HepG2 (cell line): Measurements from ENCODE around the gene MGARP. TPM values are rescaled to one million over a fixed set of nuclear protein-coding genes. Genes with fewer than 3 reads are reported as not detected.

ENCODE experiments used
- AGO1 ChIP-seq: fragments of 200-400 bp; formaldehyde crosslinking; IDR thresholded peaks from 2 replicates; pipeline ENCODE4 v1.6.1; 2017; ENCODE audit warnings: mild to moderate bottlenecking, low read depth, low read length, moderate library complexity; ENCODE audit not compliant: poor library complexity, severe bottlenecking
- CC2D1A ChIP-seq: sonication (generic); formaldehyde crosslinking; IDR thresholded peaks from 2 replicates; pipeline ENCODE4 v1.8.1; 2023; ENCODE audit warnings: mild to moderate bottlenecking, missing genetic modification reagents
- GATAD1 ChIP-seq: IDR thresholded peaks from 2 replicates; pipeline ENCODE4 v1.6.1; 2016; ENCODE audit warnings: missing genetic modification reagents, missing compliant biosample characterization
- MTA3 ChIP-seq: sonication (generic); formaldehyde crosslinking; IDR thresholded peaks from 2 replicates; pipeline ENCODE4 v1.4.0; 2020; ENCODE audit warnings: missing genetic modification reagents
- NFKBIZ ChIP-seq: IDR thresholded peaks from 2 replicates; pipeline ENCODE4 v1.6.1; 2018; ENCODE audit warnings: missing genetic modification reagents, missing compliant biosample characterization
- PCBP1 ChIP-seq: fragments of 200-400 bp; formaldehyde crosslinking; IDR thresholded peaks from 2 replicates; pipeline ENCODE4 v1.6.1; 2017; ENCODE audit warnings: mild to moderate bottlenecking, low read depth, low read length, borderline replicate concordance
- YEATS2 ChIP-seq: sonication (generic); formaldehyde crosslinking; IDR thresholded peaks from 2 replicates; pipeline ENCODE4 v1.4.0; 2020; ENCODE audit warnings: missing genetic modification reagents, borderline replicate concordance
- ZBTB7A ChIP-seq: sonication (generic); formaldehyde crosslinking; IDR thresholded peaks from 2 replicates; pipeline ENCODE4 v1.8.0; 2022; ENCODE audit warnings: mild to moderate bottlenecking, missing genetic modification reagents
- ZC3H13 ChIP-seq: sonication (generic); formaldehyde crosslinking; IDR thresholded peaks from 2 replicates; pipeline ENCODE4 v1.8.1; 2023; ENCODE audit warnings: mild to moderate bottlenecking, missing genetic modification reagents, moderate library complexity
- ZFP90 ChIP-seq: sonication (generic); formaldehyde crosslinking; IDR thresholded peaks from 2 replicates; pipeline ENCODE4 v1.8.0; 2022; ENCODE audit warnings: missing genetic modification reagents, mild to moderate bottlenecking, inconsistent platforms, borderline replicate concordance
- ZNF432 ChIP-seq: sonication (generic); formaldehyde crosslinking; IDR thresholded peaks from 2 replicates; pipeline ENCODE4 v1.5.0; 2020; ENCODE audit warnings: missing genetic modification reagents, mild to moderate bottlenecking, borderline replicate concordance
- ZNF563 ChIP-seq: sonication (generic); formaldehyde crosslinking; IDR thresholded peaks from 2 replicates; pipeline ENCODE4 v1.8.0; 2022; ENCODE audit warnings: mild to moderate bottlenecking, moderate library complexity, missing genetic modification reagents
- ZNF564 ChIP-seq: sonication (generic); formaldehyde crosslinking; IDR thresholded peaks from 2 replicates; pipeline ENCODE4 v1.8.1; 2023; ENCODE audit warnings: mild to moderate bottlenecking, missing genetic modification reagents
- ZNF605 ChIP-seq: sonication (generic); formaldehyde crosslinking; IDR thresholded peaks from 2 replicates; pipeline ENCODE4 v1.8.0; 2022; ENCODE audit warnings: mild to moderate bottlenecking, missing genetic modification reagents
- ZNF614 ChIP-seq: IDR thresholded peaks from 2 replicates; pipeline ENCODE4 v1.6.1; 2018; ENCODE audit warnings: missing biosample characterization, missing genetic modification reagents, inconsistent platforms, borderline replicate concordance
- ZNF768 ChIP-seq: sonication (generic); formaldehyde crosslinking; IDR thresholded peaks from 2 replicates; pipeline ENCODE4 v1.4.0; 2020; ENCODE audit warnings: missing genetic modification reagents
- polyA plus RNA-seq, 8 experiments: library from polyadenylated mRNA; depleted of rRNA in 3 of 8; stranded (reverse) in 7 of 8; unstranded in 1 of 8; fragments of >200 nt; fragmentation: Illumina TruSeq in 4 of 8; extraction: Trizol in 4 of 8; gene quantifications; 2 replicates each; pipeline versions ENCODE4 v1.2.1 to v1.2.3, GENCODE V29; 2011 to 2016; ENCODE audit warnings: low read depth in 4 of 8, missing spikeins in 1 of 8, mixed read lengths in 1 of 8; ENCODE audit not compliant: insufficient read depth in 1 of 8
- total RNA-seq, 5 experiments: library from RNA; depleted of rRNA; stranded (reverse); fragments of >200 nt; fragmentation: Illumina TruSeq; extraction: Trizol; gene quantifications; 2 replicates each; pipeline ENCODE4 v1.2.3, GENCODE V29; 2016; ENCODE audit warnings: low read depth in 1 of 5
- TF ChIP-seq, protein P1 (sequence below): sonication (generic); formaldehyde crosslinking; IDR thresholded peaks from 2 replicates; pipeline ENCODE4 v1.5.1; 2020; ENCODE audit warnings: mild to moderate bottlenecking, missing genetic modification reagents, borderline replicate concordance
- TF ChIP-seq, protein P2 (sequence below): sonication (generic); formaldehyde crosslinking; IDR thresholded peaks from 2 replicates; pipeline ENCODE4 v1.5.0; 2020; ENCODE audit warnings: missing genetic modification reagents, mild to moderate bottlenecking, borderline replicate concordance
- TF ChIP-seq, protein P3 (sequence below): sonication (generic); formaldehyde crosslinking; IDR thresholded peaks from 2 replicates; pipeline ENCODE4 v1.4.0; 2020; ENCODE audit warnings: missing genetic modification reagents
- TF ChIP-seq, protein P4 (sequence below): IDR thresholded peaks from 2 replicates; pipeline ENCODE4 v1.6.1; 2012; ENCODE audit warnings: low read length, improper control_type of control experiment

Gene MGARP
- total and polyA plus RNA-seq, 2 of the 13 experiments (the other 11 are each of a cell fraction or from before 2014, with no cell fraction given): 0.11 to 0.13 TPM

DNA sequence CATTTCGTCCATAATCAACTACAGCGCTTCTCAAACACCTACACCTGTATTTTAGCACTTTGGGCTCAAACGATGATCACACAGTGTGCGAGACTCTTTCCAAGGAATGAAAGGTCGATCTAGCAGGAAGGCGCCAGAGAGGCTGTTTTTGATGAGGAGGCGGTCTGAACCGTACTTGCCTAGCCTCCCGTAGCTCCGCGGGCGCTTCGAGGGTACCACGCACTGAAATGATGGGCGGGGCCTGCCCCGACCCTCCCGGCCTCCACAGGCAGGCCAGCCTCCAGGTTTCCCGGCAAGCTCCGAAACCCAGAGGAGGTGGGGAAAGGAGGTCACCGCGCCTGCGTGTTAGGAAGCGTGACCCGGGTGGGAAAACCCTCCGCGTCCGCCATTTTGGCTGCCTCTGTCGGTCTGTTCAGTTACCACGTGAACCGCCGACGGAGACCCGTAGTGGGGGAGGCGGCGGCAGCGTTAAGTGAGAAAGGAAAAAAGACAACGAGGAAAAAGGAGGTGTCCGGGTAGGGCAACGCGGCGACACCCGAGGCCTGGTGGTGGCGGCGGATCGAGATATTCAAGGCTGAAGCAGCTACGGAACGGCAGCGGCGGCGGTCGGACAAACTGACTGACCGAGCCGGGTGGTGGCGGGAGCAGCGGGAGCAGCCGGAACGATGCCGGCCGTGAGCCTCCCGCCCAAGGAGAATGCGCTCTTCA, 21.2 kb upstream of the MGARP start, which contains the start of gene NAA15 (continued):
- TF ChIP-seq AGO1: no peak
- TF ChIP-seq, protein P1, sequence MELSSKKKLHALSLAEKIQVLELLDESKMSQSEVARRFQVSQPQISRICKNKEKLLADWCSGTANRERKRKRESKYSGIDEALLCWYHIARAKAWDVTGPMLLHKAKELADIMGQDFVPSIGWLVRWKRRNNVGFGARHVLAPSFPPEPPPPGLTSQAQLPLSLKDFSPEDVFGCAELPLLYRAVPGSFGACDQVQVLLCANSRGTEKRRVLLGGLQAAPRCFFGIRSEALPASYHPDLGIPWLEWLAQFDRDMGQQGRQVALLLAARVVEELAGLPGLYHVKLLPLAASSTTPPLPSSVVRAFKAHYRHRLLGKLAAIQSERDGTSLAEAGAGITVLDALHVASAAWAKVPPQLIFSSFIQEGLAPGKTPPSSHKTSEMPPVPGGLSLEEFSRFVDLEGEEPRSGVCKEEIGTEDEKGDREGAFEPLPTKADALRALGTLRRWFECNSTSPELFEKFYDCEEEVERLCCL (CRISPR knock-in tag): no peak
- no peak; the same call in 1 of the 2 replicates for TF ChIP-seq ZNF614 (CRISPR knock-in tag)
- TF ChIP-seq, protein P2, sequence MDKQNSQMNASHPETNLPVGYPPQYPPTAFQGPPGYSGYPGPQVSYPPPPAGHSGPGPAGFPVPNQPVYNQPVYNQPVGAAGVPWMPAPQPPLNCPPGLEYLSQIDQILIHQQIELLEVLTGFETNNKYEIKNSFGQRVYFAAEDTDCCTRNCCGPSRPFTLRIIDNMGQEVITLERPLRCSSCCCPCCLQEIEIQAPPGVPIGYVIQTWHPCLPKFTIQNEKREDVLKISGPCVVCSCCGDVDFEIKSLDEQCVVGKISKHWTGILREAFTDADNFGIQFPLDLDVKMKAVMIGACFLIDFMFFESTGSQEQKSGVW (CRISPR knock-in tag): no peak; the same call in 1 of the 2 replicates
- TF ChIP-seq ZNF432: no peak
- TF ChIP-seq ZFP90 (CRISPR knock-in tag): no peak; the same call in 1 of the 2 replicates
- TF ChIP-seq, protein P3, sequence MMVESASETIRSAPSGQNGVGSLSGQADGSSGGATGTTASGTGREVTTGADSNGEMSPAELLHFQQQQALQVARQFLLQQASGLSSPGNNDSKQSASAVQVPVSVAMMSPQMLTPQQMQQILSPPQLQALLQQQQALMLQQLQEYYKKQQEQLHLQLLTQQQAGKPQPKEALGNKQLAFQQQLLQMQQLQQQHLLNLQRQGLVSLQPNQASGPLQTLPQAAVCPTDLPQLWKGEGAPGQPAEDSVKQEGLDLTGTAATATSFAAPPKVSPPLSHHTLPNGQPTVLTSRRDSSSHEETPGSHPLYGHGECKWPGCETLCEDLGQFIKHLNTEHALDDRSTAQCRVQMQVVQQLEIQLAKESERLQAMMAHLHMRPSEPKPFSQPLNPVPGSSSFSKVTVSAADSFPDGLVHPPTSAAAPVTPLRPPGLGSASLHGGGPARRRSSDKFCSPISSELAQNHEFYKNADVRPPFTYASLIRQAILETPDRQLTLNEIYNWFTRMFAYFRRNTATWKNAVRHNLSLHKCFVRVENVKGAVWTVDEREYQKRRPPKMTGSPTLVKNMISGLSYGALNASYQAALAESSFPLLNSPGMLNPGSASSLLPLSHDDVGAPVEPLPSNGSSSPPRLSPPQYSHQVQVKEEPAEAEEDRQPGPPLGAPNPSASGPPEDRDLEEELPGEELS (CRISPR knock-in tag): no peak
- peak; percentile 52; the same call in 1 of the 2 replicates for TF ChIP-seq PCBP1
- TF ChIP-seq, protein P4, sequence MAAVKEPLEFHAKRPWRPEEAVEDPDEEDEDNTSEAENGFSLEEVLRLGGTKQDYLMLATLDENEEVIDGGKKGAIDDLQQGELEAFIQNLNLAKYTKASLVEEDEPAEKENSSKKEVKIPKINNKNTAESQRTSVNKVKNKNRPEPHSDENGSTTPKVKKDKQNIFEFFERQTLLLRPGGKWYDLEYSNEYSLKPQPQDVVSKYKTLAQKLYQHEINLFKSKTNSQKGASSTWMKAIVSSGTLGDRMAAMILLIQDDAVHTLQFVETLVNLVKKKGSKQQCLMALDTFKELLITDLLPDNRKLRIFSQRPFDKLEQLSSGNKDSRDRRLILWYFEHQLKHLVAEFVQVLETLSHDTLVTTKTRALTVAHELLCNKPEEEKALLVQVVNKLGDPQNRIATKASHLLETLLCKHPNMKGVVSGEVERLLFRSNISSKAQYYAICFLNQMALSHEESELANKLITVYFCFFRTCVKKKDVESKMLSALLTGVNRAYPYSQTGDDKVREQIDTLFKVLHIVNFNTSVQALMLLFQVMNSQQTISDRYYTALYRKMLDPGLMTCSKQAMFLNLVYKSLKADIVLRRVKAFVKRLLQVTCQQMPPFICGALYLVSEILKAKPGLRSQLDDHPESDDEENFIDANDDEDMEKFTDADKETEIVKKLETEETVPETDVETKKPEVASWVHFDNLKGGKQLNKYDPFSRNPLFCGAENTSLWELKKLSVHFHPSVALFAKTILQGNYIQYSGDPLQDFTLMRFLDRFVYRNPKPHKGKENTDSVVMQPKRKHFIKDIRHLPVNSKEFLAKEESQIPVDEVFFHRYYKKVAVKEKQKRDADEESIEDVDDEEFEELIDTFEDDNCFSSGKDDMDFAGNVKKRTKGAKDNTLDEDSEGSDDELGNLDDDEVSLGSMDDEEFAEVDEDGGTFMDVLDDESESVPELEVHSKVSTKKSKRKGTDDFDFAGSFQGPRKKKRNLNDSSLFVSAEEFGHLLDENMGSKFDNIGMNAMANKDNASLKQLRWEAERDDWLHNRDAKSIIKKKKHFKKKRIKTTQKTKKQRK: no peak
- TF ChIP-seq YEATS2 (CRISPR knock-in tag): peak; percentile 86; the same call in 1 of the 2 replicates
- no peak; the same call in 1 of the 2 replicates for TF ChIP-seq NFKBIZ (CRISPR knock-in tag)
- peak; percentile 22 for TF ChIP-seq ZC3H13 (CRISPR knock-in tag)
- no peak for TF ChIP-seq CC2D1A (CRISPR knock-in tag)
- TF ChIP-seq ZNF563 (CRISPR knock-in tag): no peak
- TF ChIP-seq ZBTB7A (CRISPR knock-in tag): no peak
- TF ChIP-seq MTA3 (CRISPR knock-in tag): no peak
- TF ChIP-seq ZNF768: 0 out of 2 replicates have a peak, but pooled peaks have one; percentile 38
- TF ChIP-seq GATAD1 (CRISPR knock-in tag): peak; percentile 90
- TF ChIP-seq ZNF605 (CRISPR knock-in tag): peak; percentile 73; the same call in 1 of the 2 replicates
- TF ChIP-seq ZNF564 (CRISPR knock-in tag): no peak
